ENCODE results near the gene POU5F1.
"Not testable (repeated sequence)": the region's sequence is repeated elsewhere in the genome, so short reads cannot be mapped to it uniquely, and the experiment has no call there.

The POU5F1 gene

DNA sequence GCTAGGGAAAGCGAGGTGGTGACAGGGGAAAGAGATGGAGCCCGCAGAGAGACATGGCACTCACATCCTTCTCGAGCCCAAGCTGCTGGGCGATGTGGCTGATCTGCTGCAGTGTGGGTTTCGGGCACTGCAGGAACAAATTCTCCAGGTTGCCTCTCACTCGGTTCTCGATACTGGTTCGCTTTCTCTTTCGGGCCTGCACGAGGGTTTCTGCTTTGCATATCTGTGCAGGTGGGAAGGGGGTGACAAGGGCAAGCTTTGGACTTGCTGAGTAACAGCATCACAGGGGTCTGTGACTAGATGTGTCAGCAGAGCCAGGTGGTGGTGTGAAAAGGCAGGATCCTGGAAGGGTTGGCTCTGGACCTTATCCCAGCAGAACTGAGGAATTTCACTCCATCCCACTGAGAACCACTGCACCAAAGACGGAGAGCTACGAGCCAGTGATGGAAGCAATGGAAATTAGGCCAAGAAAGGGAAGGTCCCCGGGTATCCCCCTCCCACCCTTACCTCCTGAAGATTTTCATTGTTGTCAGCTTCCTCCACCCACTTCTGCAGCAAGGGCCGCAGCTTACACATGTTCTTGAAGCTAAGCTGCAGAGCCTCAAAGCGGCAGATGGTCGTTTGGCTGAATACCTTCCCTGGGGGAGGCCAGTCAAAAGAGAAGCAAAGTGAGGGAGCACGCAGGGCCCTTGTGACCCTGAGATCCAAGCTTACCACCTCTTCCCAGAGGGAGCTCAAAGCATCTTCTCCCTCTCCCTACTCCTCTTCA, 5.2 kb downstream of the POU5F1 start:
- DNase-seq: not testable (repeated sequence)

DNA sequence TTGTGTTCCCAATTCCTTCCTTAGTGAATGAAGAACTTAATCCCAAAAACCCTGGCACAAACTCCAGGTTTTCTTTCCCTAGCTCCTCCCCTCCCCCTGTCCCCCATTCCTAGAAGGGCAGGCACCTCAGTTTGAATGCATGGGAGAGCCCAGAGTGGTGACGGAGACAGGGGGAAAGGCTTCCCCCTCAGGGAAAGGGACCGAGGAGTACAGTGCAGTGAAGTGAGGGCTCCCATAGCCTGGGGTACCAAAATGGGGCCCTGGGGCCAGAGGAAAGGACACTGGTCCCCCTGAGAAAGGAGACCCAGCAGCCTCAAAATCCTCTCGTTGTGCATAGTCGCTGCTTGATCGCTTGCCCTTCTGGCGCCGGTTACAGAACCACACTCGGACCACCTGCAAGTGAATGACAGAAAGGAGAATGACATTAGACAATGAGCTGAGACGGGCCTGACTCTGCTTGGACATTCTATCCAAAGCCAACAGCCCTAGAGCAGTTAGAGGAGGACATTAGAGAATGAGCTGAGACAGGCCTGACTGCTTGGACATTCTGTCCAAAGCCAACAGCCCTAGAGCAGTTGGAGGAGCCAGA, 5.9 kb downstream of the POU5F1 start:
- DNase-seq: not testable (repeated sequence)

DNA sequence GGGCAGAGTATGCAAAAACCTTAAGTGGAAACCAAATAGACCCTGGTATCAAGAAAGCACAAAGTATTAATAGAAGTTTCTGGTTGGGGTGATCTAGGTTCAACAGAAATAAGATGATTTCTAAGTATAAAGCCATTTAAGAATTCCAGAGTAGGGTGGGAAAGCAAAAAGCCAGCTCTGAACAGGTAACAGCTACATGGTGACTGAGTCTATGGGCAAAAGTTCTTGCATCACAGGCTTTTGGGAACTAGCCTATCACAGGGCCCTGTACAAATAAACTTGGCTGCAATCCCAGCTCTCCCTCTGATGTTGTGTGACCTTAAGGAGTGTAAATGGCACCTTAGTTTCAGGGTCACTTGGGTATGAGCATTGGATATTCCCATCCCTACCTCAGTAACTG, 6.6 kb downstream of the POU5F1 start:
- DNase-seq: no peak

- no peak for DNase-seq
Observed at GRCh38 chr6:31162463-31163165, 7.9 kb downstream of the POU5F1 start.

DNA sequence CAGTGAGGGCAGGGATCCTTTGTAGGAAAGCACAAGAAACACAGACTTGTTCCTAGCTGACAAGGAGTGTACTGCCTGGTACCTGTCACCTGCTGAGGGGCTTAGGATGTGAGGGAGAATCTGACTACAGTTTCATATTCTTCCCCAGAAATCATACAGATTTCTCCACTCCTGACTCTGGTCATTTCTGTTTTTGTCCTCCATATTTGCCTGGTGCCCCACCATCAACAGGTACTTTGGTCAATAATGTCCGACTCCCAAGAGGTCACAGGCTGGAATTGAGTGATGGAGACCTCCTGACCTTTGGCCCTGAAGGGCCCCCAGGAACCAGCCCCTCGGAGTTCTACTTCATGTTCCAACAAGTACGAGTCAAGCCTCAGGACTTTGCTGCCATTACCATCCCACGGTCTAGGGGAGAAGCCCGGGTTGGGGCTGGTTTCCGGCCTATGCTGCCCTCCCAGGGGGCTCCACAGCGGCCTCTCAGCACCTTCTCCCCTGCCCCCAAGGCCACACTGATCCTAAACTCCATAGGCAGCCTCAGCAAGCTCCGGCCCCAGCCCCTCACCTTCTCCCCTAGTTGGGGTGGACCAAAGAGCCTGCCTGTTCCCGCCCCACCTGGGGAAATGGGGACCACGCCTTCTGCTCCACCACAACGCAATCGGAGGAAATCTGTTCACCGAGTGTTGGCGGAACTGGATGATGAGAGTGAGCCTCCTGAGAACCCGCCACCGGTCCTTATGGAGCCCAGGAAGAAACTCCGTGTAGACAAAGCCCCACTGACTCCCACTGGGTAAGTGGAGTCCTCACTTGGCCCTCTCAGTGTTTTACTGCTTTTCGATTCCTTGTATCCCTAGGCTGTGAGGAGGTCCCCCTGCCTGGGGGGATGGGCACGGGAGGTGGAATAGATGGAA, 9.0 kb downstream of the POU5F1 start:
- no peak for DNase-seq

DNA sequence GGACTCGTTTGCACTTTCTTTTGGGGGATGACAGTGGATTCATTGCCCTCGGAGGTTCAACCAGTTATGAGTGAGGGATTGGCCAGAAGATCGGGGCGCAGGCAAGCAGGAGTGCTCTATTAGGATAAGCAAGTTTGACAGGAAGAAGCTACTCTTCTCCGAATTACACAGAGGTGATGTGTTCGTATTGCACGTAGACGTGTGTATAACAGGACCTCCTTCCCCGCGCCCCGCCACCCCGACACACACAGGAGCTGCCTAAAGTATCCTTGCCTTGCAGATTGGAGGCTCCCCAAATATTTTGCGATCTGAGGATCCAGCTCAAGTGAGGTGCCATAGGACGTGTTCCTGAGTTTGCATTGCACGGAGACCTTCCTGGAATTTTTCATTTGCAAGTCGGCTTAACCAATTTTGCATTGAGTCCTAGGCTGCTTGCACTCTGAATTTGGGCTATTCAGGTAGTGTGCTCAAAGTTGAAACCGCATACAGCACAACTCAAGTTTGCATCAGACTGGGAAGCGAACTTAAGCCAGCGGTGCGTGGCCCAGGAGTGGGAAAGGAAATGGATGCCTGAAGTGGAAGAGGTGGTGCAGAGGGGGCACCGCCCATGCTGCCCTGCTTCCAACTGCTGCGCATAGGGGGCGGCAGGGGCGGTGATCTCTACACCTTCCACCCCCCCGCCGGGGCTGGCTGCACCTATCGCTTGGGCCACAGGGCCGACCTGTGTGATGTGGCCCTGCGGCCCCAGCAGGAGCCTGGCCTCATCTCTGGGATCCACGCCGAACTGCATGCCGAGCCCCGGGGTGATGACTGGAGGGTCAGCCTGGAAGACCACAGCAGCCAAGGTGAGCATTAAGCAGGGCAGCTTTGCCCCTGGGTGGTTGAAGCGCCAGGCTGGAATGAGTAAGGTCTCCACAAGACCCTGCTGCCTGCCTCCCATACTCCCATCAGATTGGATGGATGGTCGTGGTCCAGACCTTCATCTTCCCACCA, 11.3 kb downstream of the POU5F1 start:
- DNase-seq: peak; percentile 22

DNA sequence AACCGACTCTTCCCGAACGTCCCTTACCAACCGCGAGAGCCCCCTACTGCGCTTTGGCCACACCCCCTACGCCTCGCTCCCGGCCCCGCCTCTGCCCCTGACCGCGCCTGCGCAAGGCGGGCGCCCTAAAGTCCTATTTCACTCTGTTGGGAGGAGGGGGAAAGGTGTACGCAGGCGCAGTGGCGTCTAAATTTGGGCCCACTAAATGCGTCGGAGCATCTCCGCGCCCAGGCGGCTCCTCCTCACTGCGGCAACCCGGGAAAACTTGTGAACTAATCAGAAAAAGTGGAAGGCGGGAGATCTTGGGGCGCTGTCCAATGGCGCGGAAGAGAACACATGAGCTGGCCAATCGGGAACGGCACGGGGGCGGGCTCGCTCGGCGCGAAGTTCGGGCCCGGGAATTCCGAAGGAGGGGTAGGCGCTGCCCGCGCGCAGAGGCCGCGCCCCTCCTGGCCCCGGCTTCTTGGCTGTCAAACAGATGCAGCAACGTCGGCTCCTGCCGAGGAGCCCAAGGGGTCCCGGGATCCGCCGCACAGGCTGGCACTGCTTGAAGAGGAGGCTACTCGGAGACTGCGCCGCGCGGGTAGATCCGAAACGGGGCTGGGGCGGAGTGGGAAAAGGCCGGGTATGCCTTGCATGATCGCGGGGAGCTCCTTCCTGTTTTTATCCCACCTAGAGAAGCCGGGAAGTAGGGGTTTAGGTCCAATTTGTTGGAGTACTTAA, 12.2 kb downstream of the POU5F1 start, which contains the start of gene TCF19:
Gene TCF19, plus strand, starts transcription at position 450 of the 723 bp plus-strand sequence. CDS start 881 bp downstream, outside the sequence.
- peak; percentile 99 for DNase-seq

DNA sequence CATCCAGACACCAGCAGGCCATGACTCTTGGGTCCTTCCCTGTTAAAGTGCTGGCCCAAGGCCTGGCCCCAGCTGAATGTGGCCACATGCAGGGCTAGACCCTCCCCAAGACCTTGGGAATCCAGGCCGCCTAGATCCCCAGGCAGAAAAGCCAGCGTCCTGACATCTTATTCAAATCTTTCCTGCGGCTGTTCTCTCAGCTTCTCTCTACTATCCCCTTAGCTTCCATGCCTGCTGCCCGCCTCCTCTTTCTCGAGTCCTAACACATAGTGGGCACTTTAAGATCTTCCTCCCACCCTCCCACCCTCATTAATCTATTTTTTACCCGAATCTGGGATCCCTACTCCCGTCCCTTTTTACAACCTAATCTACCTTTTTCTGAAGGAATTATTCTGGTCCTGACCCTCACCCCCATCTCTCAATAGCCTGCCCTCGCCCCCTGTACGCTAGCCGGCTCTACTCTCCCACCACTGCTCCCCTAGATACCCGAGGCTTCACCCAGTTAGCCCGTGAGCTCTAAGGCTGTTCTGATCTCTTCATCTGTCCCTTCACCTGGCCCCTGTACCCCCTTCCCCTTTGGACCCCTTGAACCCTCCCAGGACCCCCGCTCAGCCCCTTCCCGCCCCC, 12.9 kb downstream of the POU5F1 start, which contains the start of gene CCHCR1:
Gene CCHCR1, minus strand, starts transcription at position 290 of the 627 bp plus-strand sequence. Its CDS starts 202 bp downstream, at position 88.
- no peak for DNase-seq

DNA sequence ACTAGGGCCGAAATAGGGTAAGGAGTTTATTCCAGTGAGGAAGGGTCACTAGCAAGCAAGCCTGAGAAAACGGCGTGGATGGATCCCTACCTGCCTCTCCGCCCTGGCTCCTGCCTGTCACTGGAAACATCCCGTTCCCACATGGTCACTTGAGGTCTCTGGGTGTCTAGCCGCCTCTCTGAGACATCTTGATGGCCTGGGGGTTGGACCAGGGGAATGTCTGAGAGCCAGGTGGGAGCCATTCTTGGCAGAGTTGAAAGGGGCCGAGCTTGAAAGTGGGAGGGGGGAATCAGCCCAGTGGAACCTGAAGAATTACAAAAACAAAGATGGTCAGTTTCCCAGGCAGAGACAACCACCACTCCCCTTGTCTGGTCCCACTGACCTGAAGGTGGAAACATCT, 13.8 kb downstream of the POU5F1 start:
- no peak for DNase-seq

DNA sequence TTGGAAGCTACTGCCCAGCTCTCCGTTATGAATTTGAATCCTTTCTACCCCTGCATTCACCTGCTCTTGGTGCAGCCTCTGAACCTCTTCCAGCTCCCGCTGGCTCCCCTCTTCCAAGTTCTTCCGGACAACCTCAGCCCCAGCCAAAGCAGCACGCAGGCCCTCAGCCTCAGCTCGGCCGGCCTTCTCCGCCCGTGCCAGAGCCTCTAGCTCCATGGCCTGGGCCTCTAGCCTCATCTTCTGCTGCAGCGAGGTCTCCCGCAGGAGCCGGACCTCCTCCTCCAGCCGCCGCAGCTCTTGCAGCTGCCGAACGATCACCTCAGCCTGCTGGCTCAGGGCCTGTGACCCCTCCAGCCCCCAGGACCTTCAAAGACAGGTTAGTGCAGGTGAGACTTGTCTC, 16.0 kb downstream of the POU5F1 start:
- DNase-seq: no peak

GRCh38 chr6:31152781-31153180, 17.7 kb downstream of the POU5F1 start:
- DNase-seq: no peak

GRCh38 chr6:31149827-31150447, 20.5 kb downstream of the POU5F1 start:
- no peak for DNase-seq

GRCh38 chr6:31145386-31145785, 25.1 kb downstream of the POU5F1 start:
- no peak for DNase-seq

DNA sequence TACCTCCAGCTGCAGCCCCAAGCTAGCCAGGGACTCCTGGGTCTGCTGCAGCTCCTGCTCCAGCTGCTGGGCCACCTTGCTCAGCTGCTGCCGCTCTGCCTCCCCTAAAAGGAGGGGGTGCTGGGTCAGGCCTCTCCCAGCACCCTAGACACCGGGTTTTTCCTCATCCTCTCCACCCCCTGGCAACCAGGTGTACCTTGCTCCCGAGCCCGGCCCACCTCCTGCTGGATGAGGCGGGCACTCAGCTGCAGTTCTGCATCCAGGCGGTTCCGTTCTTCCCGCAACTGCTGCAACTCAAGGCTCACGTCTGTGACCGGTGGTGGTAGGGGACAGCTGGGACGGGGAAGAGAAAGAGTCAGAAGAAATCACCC, 25.5 kb downstream of the POU5F1 start:
- DNase-seq: no peak

- no peak for DNase-seq
Observed at GRCh38 chr6:31144296-31144969, 26.0 kb downstream of the POU5F1 start.

DNA sequence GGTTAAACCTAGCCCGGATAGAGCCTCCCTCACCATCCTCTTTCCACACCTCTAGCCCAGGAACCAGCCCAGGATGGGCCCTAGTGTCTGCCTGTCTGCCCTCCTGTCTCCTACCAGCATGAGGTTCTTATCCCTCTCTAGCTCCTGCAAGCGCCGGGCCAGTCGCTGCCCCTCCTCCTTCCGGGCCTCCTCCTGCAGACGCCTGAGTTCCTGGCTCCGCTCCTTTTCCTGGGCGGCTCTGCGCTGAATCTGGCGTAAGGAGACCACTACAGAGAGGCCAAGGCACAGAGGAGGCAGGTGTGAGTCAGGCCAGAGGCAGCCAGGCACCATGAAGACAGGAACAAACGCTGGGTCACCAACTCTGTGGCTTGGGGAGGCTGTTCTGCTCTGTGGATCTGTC, 27.3 kb downstream of the POU5F1 start:
- no peak for DNase-seq

GRCh38 chr6:31142361-31142761, 28.1 kb downstream of the POU5F1 start:
- no peak for DNase-seq

- no peak for DNase-seq
Observed at GRCh38 chr6:31140643-31141042, 29.8 kb downstream of the POU5F1 start.

- DNase-seq: no peak
Observed at GRCh38 chr6:31139599-31139998, 30.9 kb downstream of the POU5F1 start.
